Nephron (organoid): Measurements from ENCODE around the gene APOBEC3C.
"Not testable (repeated sequence)": the region's sequence is repeated elsewhere in the genome, so short reads cannot be mapped to it uniquely, and the experiment has no call there.

ENCODE experiments used
- H3K27ac Mint-ChIP-seq, 3 experiments: 2 replicates each; pipeline ENCODE4 v1.8.0; 2020; ENCODE audit warnings: mixed read lengths in 3 of 3, mild to moderate bottlenecking in 2 of 3, moderate library complexity in 1 of 3
- H3K27me3 Mint-ChIP-seq: 2 replicates; pipeline ENCODE4 v1.8.0; 2021; ENCODE audit warnings: low read depth, mild to moderate bottlenecking, moderate library complexity, mixed read lengths
- H3K36me3 Mint-ChIP-seq: 2 replicates; pipeline ENCODE4 v1.8.0; 2020; ENCODE audit warnings: low read depth, mixed read lengths
- H3K4me1 Mint-ChIP-seq: 2 replicates; pipeline ENCODE4 v1.8.0; 2020; ENCODE audit warnings: mixed read lengths
- H3K4me3 Mint-ChIP-seq, 3 experiments: 2 replicates each; pipeline ENCODE4 v1.8.0; 2020; ENCODE audit warnings: mild to moderate bottlenecking in 3 of 3, mixed read lengths in 3 of 3, moderate library complexity in 2 of 3
- H3K9me3 Mint-ChIP-seq: 2 replicates; pipeline ENCODE4 v1.8.0; 2020; ENCODE audit warnings: mixed read lengths
- CTCF ChIP-seq, 3 experiments: fragments of 200-600 bp; sonication (generic); IDR thresholded peaks; one replicate each; pipeline ENCODE4 v1.5.0; 2021; ENCODE audit warnings: antibody characterized with exemption in 3 of 3; ENCODE audit not compliant: unreplicated experiment in 3 of 3

APOBEC3C gene

GRCh38 chr22:39039306-39040126 lies 25.5 kb downstream of the APOBEC3C start:
- Mint-ChIP-seq H3K27ac (peak overlapping the region; percentile 70 to 82 (median 70)), H3K27me3 (peaks cover 7% of the 10 kb centered on the region), H3K4me1 (peaks cover 9% of the 10 kb centered on the region), H3K4me3 (peak overlapping the region; percentile 77 to 82 (median 80)), H3K9me3 (no peaks in the 10 kb centered on the region), H3K36me3 (no peaks in the 10 kb centered on the region)
- no peak for TF ChIP-seq CTCF (IDR thresholded peaks at IDR 0.05; ENCODE audit: unreplicated experiment in 3 of 3)

GRCh38 chr22:39040155-39040537 lies 26.1 kb downstream of the APOBEC3C start:
- H3K27me3 Mint-ChIP-seq, H3K4me1 Mint-ChIP-seq, H3K9me3 Mint-ChIP-seq, H3K36me3 Mint-ChIP-seq: not testable (repeated sequence)
- Mint-ChIP-seq H3K27ac (peak overlapping the region; percentile 70 to 82 (median 70)), H3K4me3 (peak overlapping the region; percentile 77 to 82 (median 80))

GRCh38 chr22:39040538-39041296 lies 26.7 kb downstream of the APOBEC3C start, which contains the start of gene APOBEC3F:
TSS of gene APOBEC3F (plus strand) at chr22:39040864. CDS start at chr22:39040961, 97 bp downstream.
- Mint-ChIP-seq H3K4me3 (peak within 1 kb of the TSS; percentile 92 to 95 (median 92)), H3K27ac (peak within 1 kb of the TSS; percentile 87 to 97 (median 96))
- H3K27me3 Mint-ChIP-seq, H3K36me3 Mint-ChIP-seq, H3K9me3 Mint-ChIP-seq, H3K4me1 Mint-ChIP-seq: not testable (repeated sequence)

GRCh38 chr22:39041908-39042307 lies 27.9 kb downstream of the APOBEC3C start:
- peaks cover 9% of the 10 kb centered on the region for H3K4me1 Mint-ChIP-seq
- H3K27me3 Mint-ChIP-seq: peaks cover 7% of the 10 kb centered on the region
- peak overlapping the region in 1 of 3 experiments; percentile 49 for H3K27ac Mint-ChIP-seq
- no peak for TF ChIP-seq CTCF (IDR thresholded peaks at IDR 0.05; ENCODE audit: unreplicated experiment in 3 of 3)
- H3K4me3 Mint-ChIP-seq: peak overlapping the region; percentile 92 to 95 (median 92)
- no peaks in the 10 kb centered on the region for H3K36me3 Mint-ChIP-seq
- H3K9me3 Mint-ChIP-seq: no peaks in the 10 kb centered on the region

- H3K27me3 Mint-ChIP-seq, H3K36me3 Mint-ChIP-seq, H3K4me1 Mint-ChIP-seq, H3K4me3 Mint-ChIP-seq, H3K9me3 Mint-ChIP-seq: not testable (repeated sequence)
- H3K27ac Mint-ChIP-seq: peak overlapping the region in 1 of 3 experiments; percentile 20
Observed at GRCh38 chr22:39043063-39043462, 29.0 kb downstream of the APOBEC3C start.

- H3K27ac Mint-ChIP-seq, H3K4me1 Mint-ChIP-seq, H3K36me3 Mint-ChIP-seq, H3K9me3 Mint-ChIP-seq, H3K27me3 Mint-ChIP-seq: not testable (repeated sequence)
- peak overlapping the region in 1 of 3 experiments; percentile 55 for H3K4me3 Mint-ChIP-seq
Observed at GRCh38 chr22:39045136-39045535, 31.1 kb downstream of the APOBEC3C start.

GRCh38 chr22:39049486-39049885 lies 35.4 kb downstream of the APOBEC3C start:
- not testable (repeated sequence) for H3K4me1 Mint-ChIP-seq, H3K36me3 Mint-ChIP-seq, H3K9me3 Mint-ChIP-seq, H3K27ac Mint-ChIP-seq, H3K4me3 Mint-ChIP-seq, H3K27me3 Mint-ChIP-seq

GRCh38 chr22:39051844-39052495 lies 37.9 kb downstream of the APOBEC3C start:
- not testable (repeated sequence) for H3K27me3 Mint-ChIP-seq, H3K36me3 Mint-ChIP-seq, H3K27ac Mint-ChIP-seq, H3K4me1 Mint-ChIP-seq, H3K9me3 Mint-ChIP-seq, H3K4me3 Mint-ChIP-seq
